ENCODE measurements around the gene MBOAT1.

MBOAT1 gene

DNA sequence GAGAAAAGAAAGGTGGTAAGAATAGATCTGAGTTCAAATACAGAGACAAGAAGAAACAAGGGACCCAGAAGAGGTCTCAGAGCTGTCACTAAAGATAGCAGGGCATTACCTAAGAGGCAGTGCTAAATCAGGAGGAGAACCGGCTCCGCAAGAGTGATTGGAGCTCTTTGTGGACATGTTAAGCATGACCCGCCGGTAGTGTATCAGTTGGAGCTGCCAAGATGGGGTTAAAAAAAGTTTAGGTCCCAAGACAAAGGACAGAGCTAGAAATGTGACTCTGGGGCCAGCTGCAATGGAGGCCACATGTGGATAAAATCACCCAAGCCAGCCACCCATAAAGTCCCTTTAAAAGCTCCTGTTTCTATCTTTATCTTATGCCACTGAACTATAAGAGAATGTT, 93.4 kb downstream of the MBOAT1 start:
- TF ChIP-seq, protein P1, sequence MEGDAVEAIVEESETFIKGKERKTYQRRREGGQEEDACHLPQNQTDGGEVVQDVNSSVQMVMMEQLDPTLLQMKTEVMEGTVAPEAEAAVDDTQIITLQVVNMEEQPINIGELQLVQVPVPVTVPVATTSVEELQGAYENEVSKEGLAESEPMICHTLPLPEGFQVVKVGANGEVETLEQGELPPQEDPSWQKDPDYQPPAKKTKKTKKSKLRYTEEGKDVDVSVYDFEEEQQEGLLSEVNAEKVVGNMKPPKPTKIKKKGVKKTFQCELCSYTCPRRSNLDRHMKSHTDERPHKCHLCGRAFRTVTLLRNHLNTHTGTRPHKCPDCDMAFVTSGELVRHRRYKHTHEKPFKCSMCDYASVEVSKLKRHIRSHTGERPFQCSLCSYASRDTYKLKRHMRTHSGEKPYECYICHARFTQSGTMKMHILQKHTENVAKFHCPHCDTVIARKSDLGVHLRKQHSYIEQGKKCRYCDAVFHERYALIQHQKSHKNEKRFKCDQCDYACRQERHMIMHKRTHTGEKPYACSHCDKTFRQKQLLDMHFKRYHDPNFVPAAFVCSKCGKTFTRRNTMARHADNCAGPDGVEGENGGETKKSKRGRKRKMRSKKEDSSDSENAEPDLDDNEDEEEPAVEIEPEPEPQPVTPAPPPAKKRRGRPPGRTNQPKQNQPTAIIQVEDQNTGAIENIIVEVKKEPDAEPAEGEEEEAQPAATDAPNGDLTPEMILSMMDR (IDR thresholded peaks at IDR 0.05): no peak

GRCh38 chr6:20117474-20117873, 94.8 kb downstream of the MBOAT1 start:
- TF ChIP-seq, protein P1 (IDR thresholded peaks at IDR 0.05): no peak

DNA sequence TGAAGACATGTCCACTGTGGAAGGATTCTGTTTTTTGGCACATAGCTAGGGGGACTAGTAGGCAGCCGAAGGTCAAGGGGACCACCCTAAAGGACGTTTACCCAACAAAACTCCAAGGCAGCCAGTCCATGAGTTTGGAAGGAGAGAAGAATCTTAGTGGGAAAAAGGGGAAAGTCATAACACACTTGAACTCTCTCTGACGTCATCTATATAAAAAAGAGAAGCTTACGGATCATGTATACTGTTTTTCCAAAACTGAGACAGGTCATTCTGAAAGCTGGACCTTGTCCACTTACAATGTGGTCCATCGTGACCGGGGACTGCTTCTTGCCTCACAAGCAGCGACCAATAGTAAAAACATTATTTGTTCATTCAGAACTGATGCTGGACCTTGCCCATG, 95.5 kb downstream of the MBOAT1 start:
- TF ChIP-seq, protein P1 (IDR thresholded peaks at IDR 0.05): no peak

GRCh38 chr6:20115246-20115980, 96.9 kb downstream of the MBOAT1 start:
- TF ChIP-seq, protein P1 (IDR thresholded peaks at IDR 0.05): no peak

GRCh38 chr6:20113649-20114224, 98.5 kb downstream of the MBOAT1 start:
- TF ChIP-seq, protein P1 (IDR thresholded peaks at IDR 0.05): no peak

- TF ChIP-seq, protein P1 (IDR thresholded peaks at IDR 0.05): no peak
Measured at GRCh38 chr6:20112841-20113240, 99.4 kb downstream of the MBOAT1 start.

GRCh38 chr6:20112241-20112640, 100.0 kb downstream of the MBOAT1 start:
- TF ChIP-seq, protein P1 (IDR thresholded peaks at IDR 0.05): no peak
